Measurements from ENCODE around the gene TAOK3. TPM values are rescaled to one million over a fixed set of nuclear protein-coding genes. Genes with fewer than 3 reads are reported as not detected.
"Not testable (repeated sequence)": the region's sequence is repeated elsewhere in the genome, so short reads cannot be mapped to it uniquely, and the experiment has no call there.

Gene TAOK3
- total RNA-seq, result 10 to 100 TPM; 60.2 to 63.4 TPM

- H3K27me3 Mint-ChIP-seq, result peaks cover 13% of the 10 kb centered on the region
- H3K9me3 Mint-ChIP-seq, result no peaks in the 10 kb centered on the region
- H3K4me3 Mint-ChIP-seq, result peak within 1 kb of the TSS; percentile 96
- peaks cover 32% of the 10 kb centered on the region for H3K4me1 Mint-ChIP-seq
- H3K27ac Mint-ChIP-seq, result peak within 1 kb of the TSS; percentile 91
- peak; percentile 94 for DNase-seq
- H3K36me3 Mint-ChIP-seq, result peaks cover 3% of the 10 kb centered on the region
- POLR2A ChIA-PET, result interaction anchor here (0.7 to 2.3 kb wide), 3 partner anchors 14 to 311 kb away, joined by 4 to 22 read pairs (median 14); partner anchors contain the start of gene WSB2
- peak; percentile 84 for ATAC-seq (ENCODE audit: low read depth)
Observed at GRCh38 chr12:118372541-118373495, at the start of gene TAOK3. Gene TAOK3 (minus strand): TSS chr12:118372907. CDS start chr12:118255567, 117,340 bp downstream.

- Mint-ChIP-seq H3K9me3 (no peaks in the 10 kb centered on the region), H3K36me3 (peaks cover 15% of the 10 kb centered on the region), H3K27ac (no peak overlapping the region), H3K4me3 (no peak overlapping the region), H3K4me1 (peaks cover 2% of the 10 kb centered on the region), H3K27me3 (no peaks in the 10 kb centered on the region)
- POLR2A ChIA-PET, result no interaction called here
- DNase-seq (no peak), ATAC-seq (ENCODE audit: low read depth) (no peak)
Observed at GRCh38 chr12:118420673-118421072, 48.0 kb upstream of the TAOK3 start.

- peaks cover 36% of the 10 kb centered on the region for H3K36me3 Mint-ChIP-seq
Observed at GRCh38 chr12:118418385-118419057, 45.8 kb upstream of the TAOK3 start.

GRCh38 chr12:118417942-118418341 is 45.2 kb upstream of the TAOK3 start:
- Mint-ChIP-seq H3K4me1 (no peaks in the 10 kb centered on the region), H3K27me3 (no peaks in the 10 kb centered on the region), H3K36me3 (peaks cover 41% of the 10 kb centered on the region), H3K9me3 (no peaks in the 10 kb centered on the region), H3K4me3 (no peak overlapping the region), H3K27ac (no peak overlapping the region)
- POLR2A ChIA-PET, result no interaction called here
- ATAC-seq (ENCODE audit: low read depth) (no peak), DNase-seq (no peak)

More at GRCh38 chr12:118418385-118419057, 45.8 kb upstream of the TAOK3 start:
- no peaks in the 10 kb centered on the region for H3K27me3 Mint-ChIP-seq
- H3K4me1 Mint-ChIP-seq, result no peaks in the 10 kb centered on the region
- H3K27ac Mint-ChIP-seq, result no peak overlapping the region
- POLR2A ChIA-PET, result no interaction called here
- no peak overlapping the region for H3K4me3 Mint-ChIP-seq
- DNase-seq, result no peak
- ATAC-seq (ENCODE audit: low read depth), result no peak
- H3K9me3 Mint-ChIP-seq, result no peaks in the 10 kb centered on the region

GRCh38 chr12:118409834-118410233 is 37.1 kb upstream of the TAOK3 start:
- Mint-ChIP-seq H3K36me3 (peaks cover 51% of the 10 kb centered on the region), H3K4me3 (no peak overlapping the region), H3K27ac (no peak overlapping the region), H3K9me3 (no peaks in the 10 kb centered on the region), H3K4me1 (no peaks in the 10 kb centered on the region), H3K27me3 (no peaks in the 10 kb centered on the region)
- no peak for ATAC-seq (ENCODE audit: low read depth)
- DNase-seq, result no peak
- POLR2A ChIA-PET, result no interaction called here

- H3K4me3 Mint-ChIP-seq; ATAC-seq (ENCODE audit: low read depth): not testable (repeated sequence)
Observed at GRCh38 chr12:118408241-118408640, 35.5 kb upstream of the TAOK3 start.

GRCh38 chr12:118404876-118405521 is 32.3 kb upstream of the TAOK3 start:
- H3K4me1 Mint-ChIP-seq, result no peaks in the 10 kb centered on the region
- peaks cover 17% of the 10 kb centered on the region for H3K36me3 Mint-ChIP-seq
- H3K4me3 Mint-ChIP-seq, result no peak overlapping the region
- ATAC-seq (ENCODE audit: low read depth) (no peak), DNase-seq (no peak)
- no peaks in the 10 kb centered on the region for H3K27me3 Mint-ChIP-seq
- H3K27ac Mint-ChIP-seq, result no peak overlapping the region
- no peaks in the 10 kb centered on the region for H3K9me3 Mint-ChIP-seq
- POLR2A ChIA-PET, result no interaction called here

More at GRCh38 chr12:118408241-118408640, 35.5 kb upstream of the TAOK3 start:
- not testable (repeated sequence) for H3K27me3 Mint-ChIP-seq, H3K4me1 Mint-ChIP-seq, H3K27ac Mint-ChIP-seq, H3K9me3 Mint-ChIP-seq, DNase-seq
- POLR2A ChIA-PET, result interaction anchor here (0.7 kb wide), 1 partner anchor 199 kb away, joined by 3 read pairs; no protein-coding TSS in a partner anchor
- peaks cover 39% of the 10 kb centered on the region for H3K36me3 Mint-ChIP-seq

- H3K27me3 Mint-ChIP-seq, result no peaks in the 10 kb centered on the region
Observed at GRCh38 chr12:118402251-118402650, 29.5 kb upstream of the TAOK3 start.

GRCh38 chr12:118398940-118399339 is 26.2 kb upstream of the TAOK3 start:
- no peaks in the 10 kb centered on the region for H3K27me3 Mint-ChIP-seq
- H3K9me3 Mint-ChIP-seq, result no peaks in the 10 kb centered on the region
- DNase-seq (no peak), ATAC-seq (ENCODE audit: low read depth) (no peak)
- POLR2A ChIA-PET, result no interaction called here
- peaks cover 17% of the 10 kb centered on the region for H3K36me3 Mint-ChIP-seq
- no peak overlapping the region for H3K4me3 Mint-ChIP-seq
- no peak overlapping the region for H3K27ac Mint-ChIP-seq
- H3K4me1 Mint-ChIP-seq, result no peaks in the 10 kb centered on the region

More at GRCh38 chr12:118402251-118402650, 29.5 kb upstream of the TAOK3 start:
- H3K36me3 Mint-ChIP-seq, result peaks cover 14% of the 10 kb centered on the region
- POLR2A ChIA-PET, result no interaction called here
- no peak overlapping the region for H3K27ac Mint-ChIP-seq
- H3K4me1 Mint-ChIP-seq, result no peaks in the 10 kb centered on the region
- no peaks in the 10 kb centered on the region for H3K9me3 Mint-ChIP-seq
- DNase-seq, result no peak
- H3K4me3 Mint-ChIP-seq, result no peak overlapping the region
- no peak for ATAC-seq (ENCODE audit: low read depth)

- H3K4me1 Mint-ChIP-seq, result no peaks in the 10 kb centered on the region
- no peaks in the 10 kb centered on the region for H3K9me3 Mint-ChIP-seq
- ATAC-seq (ENCODE audit: low read depth) (no peak), DNase-seq (no peak)
- H3K27ac Mint-ChIP-seq, result no peak overlapping the region
- H3K27me3 Mint-ChIP-seq, result no peaks in the 10 kb centered on the region
- POLR2A ChIA-PET, result no interaction called here
- no peak overlapping the region for H3K4me3 Mint-ChIP-seq
- H3K36me3 Mint-ChIP-seq, result peaks cover 15% of the 10 kb centered on the region
Observed at GRCh38 chr12:118398524-118398923, 25.8 kb upstream of the TAOK3 start.

- H3K9me3 Mint-ChIP-seq, result no peaks in the 10 kb centered on the region
- no peaks in the 10 kb centered on the region for H3K4me1 Mint-ChIP-seq
- POLR2A ChIA-PET, result no interaction called here
- DNase-seq, result no peak
- H3K27ac Mint-ChIP-seq, result no peak overlapping the region
- H3K36me3 Mint-ChIP-seq, result peaks cover 8% of the 10 kb centered on the region
- H3K27me3 Mint-ChIP-seq, result no peaks in the 10 kb centered on the region
- no peak for ATAC-seq (ENCODE audit: low read depth)
- H3K4me3 Mint-ChIP-seq, result no peak overlapping the region
Observed at GRCh38 chr12:118397708-118398440, 25.2 kb upstream of the TAOK3 start.

- no peak overlapping the region for H3K27ac Mint-ChIP-seq
- ATAC-seq (ENCODE audit: low read depth) (no peak), DNase-seq (no peak)
- H3K27me3 Mint-ChIP-seq, result no peaks in the 10 kb centered on the region
- POLR2A ChIA-PET, result no interaction called here
- H3K36me3 Mint-ChIP-seq, result peaks cover 10% of the 10 kb centered on the region
- H3K4me1 Mint-ChIP-seq, result no peaks in the 10 kb centered on the region
- H3K9me3 Mint-ChIP-seq, result no peaks in the 10 kb centered on the region
- H3K4me3 Mint-ChIP-seq, result no peak overlapping the region
Observed at GRCh38 chr12:118391836-118392235, 19.1 kb upstream of the TAOK3 start.

GRCh38 chr12:118391424-118391823 is 18.7 kb upstream of the TAOK3 start:
- POLR2A ChIA-PET, result no interaction called here
- Mint-ChIP-seq H3K27ac (no peak overlapping the region), H3K27me3 (no peaks in the 10 kb centered on the region), H3K4me1 (no peaks in the 10 kb centered on the region), H3K4me3 (no peak overlapping the region), H3K36me3 (peaks cover 10% of the 10 kb centered on the region), H3K9me3 (no peaks in the 10 kb centered on the region)
- DNase-seq (no peak), ATAC-seq (ENCODE audit: low read depth) (no peak)
